Measurements from ENCODE around the gene CDH16.

The CDH16 gene

DNA sequence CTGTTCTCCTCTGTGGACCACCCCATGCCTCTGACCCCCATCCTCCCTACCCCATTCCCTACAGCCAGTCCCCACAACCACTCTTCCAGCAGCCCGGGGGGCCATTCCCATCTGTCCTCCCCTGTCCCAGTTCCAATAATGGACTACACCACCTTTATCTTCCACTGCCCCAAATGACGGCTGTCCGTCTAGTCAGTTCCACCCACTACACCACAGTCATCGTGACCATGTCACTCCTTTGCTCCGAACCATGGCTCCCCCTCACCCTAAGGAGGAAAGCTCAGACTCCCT is 23.1 kb downstream of the CDH16 start:
- no peak for DNase-seq

DNA sequence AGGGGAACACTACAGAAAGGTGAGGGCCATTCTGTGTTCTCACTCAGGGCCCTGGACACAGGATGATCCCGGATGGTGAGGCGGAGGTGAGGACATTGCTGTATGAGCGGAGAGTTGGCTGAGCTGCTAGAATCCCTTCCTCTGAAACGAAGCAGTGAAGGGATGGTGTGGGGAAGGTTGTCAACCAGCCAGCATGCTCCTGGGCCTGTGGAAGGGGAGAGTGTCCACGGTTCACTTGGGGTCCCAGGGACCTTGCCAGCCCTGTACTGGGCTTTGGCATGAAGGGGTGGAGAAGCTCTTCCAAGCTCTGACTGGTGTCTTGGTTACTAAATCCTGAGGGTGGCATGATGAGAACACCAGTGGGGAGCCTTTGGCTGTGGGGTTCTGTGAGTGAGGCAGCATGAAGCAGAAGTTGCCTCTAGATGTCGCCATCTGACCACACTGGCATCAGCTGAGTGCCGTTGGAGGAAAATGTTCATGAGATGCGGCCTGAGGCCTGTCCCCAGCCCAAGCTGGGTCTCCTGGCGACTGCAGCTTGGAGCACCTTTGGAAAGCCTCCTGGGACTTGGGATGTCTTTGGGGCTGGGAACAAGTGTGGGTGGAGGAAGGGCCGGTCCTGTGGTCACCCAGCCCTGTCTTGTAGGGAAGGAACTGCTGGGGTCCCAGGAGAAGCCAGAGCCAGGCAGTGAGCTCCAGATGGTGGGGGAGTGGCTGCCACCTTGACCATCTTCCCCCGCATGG is 23.6 kb downstream of the CDH16 start:
- DNase-seq, result no peak

DNA sequence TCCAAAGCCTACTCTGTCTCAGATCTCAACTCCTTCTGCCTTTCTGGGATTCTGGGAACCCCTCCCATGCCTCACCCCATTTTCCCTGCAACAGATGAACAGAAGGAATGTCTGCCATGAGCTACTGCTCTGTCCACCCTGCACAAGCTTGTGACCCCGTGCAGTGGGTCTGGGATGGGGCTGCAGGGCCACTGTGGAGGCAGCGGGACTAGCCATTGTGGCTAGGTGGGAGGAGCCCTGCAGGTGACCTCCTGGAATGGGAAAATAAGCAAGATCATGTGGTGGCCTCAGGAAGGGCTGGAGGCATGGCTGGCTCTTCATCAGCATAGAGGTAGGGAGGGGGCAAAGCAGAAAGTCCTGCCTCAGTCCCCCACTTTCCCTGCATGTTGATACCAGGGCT is 24.6 kb downstream of the CDH16 start:
- no peak for DNase-seq

DNA sequence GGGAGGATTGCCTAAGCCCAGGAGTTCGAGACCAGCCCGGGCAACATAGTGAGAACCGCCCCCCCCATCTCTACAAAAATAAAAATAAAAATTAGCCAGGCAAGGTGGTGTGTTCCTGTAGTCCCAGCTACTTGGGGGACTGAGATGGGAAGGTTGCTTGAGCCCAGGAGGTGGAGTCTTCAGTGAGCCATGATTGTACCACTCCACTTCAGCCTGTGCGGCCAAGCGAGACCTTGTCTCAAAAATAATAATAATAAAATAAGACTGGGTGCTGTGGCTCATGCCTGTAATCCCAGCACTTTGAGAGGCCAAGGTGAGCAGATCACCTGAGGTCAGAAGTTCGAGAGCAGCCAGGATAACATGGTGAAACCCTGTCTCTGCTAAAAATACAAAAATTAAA is 26.9 kb downstream of the CDH16 start:
- DNase-seq, result no peak

DNA sequence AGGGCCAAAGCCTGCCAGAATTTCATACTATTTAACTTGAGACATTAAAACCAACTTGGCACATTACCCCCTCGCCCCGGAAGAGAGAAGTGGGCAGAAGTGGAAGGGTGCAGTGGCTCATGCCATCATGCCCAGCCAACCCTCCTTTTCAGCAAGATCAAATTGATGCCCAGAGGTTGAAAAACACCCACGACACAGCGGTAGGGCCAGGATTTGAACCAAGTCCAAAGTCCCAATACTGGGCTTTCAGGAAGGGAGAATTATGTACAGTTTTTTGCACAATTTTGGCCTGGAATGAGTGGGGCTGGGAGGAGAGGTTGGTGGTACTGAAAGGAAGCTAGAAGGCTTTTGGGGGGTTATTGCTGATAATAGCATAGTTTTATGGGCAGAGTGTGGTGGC is 27.3 kb downstream of the CDH16 start:
- DNase-seq, result no peak

DNA sequence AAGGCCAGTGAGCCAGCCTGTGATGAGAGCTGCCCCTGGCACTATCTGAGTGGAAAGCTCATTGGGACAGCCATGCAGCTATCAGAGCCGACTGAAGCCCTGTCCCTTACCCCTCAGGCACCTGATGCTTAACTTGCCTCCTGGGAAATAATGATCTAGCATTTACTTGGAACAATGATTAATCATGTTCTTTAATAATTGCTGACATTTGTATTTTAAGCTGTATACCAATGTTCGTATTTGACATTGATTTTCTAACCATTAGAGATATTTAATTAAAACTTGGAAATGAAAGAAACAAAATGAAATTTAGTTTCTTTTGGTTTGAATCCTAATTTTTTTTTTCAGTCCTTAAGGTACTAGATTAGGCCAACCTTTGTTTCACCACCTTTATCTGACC is 27.9 kb downstream of the CDH16 start:
- DNase-seq, result no peak

DNA sequence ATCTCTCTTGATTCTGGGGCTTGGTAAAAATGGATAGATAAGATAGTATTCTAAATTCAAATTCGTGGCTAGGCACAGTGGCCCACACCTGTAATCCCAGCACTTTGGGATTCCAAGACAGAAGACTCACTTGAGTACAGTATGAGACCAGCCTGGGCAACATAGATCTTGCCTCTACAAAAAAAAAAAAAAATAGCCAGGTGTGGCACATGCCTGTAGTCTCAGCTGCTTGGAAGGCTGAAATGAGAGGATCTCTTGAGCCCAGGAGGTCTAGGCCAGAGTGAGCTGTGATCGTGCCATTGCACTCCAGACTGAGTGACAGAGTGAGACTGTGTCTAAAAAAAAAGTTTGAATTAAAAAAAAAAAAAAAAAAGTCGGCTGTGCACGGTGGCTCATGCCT is 29.1 kb downstream of the CDH16 start:
- no peak for DNase-seq

DNA sequence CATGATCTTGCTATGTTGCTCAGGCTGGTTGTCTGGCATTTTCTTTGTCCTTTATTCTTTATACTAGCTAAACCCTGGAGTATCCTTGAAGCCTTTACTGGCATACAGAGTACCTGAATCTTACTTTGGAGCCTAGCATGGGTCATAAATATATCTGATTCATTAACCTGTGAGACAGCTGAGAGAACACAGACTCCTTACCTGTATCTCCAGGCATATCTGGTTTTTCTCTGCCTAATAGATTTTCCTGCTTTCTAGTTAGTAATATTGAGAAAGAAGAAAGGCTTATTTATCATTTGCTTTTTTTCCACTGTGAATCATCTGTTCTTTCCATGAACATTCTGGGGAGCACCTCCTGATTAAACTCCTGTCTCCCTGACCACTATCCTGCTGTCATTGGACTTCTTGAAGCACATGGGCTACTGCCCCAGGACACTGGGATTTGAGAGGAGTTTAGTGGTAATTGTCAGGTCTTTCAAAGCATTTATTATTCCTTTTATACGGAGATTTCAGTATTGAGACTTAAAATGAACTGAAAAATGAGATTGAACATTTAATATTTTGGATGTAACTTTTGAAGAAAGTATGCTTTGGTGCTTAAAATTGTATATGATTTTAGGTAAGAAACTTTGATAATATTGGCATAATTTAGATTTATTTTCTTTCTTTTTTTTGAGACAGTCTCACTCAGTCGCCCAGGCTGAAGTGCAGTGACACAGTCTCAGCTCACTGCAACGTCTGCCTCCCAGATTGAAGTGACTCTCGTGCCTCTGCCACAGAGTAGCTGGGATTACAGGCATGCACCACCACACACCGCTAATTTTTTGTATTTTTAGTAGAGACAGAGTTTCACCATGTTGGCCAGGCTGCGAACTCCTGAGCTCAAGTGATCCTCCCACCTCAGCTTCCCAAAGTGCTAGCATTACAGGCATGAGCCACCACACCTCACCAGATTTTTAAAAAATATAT is 29.8 kb downstream of the CDH16 start:
- no peak for DNase-seq

DNA sequence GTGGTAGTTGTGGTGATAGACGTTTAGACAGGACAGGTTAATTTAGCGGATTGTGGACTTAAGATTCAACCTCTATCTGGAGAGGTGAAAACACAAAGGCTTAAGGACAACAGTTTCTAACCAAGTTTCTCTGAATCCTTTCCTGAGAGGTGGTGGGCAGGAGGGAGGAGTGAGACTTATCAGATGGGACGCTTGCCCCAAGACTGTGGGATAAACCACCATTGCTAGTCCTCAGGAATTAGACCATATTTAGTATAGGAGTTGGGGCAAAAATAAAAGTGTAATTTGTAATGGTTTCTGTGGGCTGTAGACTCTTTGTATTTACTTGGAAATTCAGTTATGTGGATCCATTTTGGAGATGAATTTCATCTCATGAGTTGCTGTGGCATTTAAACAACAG is 31.8 kb downstream of the CDH16 start:
- DNase-seq, result no peak

DNA sequence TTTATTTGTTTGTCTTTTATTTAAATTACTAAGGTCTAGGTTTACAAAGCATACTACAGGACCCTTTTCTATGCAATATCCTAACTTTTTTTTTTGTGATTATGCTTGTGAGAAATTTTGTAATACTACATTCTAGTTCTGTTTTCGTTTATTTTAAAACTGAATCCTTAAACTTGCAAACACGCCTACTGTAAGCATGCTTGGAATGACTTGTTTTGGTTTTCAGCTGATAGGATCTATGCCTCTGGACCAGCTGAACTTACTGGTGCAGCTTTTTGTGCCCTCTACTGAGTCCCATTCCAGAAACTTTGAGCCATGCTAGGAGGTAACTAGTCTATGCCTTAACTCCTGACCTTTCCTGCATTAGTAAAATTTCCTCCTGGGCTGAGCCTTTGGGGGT is 32.4 kb downstream of the CDH16 start:
- no peak for DNase-seq

DNA sequence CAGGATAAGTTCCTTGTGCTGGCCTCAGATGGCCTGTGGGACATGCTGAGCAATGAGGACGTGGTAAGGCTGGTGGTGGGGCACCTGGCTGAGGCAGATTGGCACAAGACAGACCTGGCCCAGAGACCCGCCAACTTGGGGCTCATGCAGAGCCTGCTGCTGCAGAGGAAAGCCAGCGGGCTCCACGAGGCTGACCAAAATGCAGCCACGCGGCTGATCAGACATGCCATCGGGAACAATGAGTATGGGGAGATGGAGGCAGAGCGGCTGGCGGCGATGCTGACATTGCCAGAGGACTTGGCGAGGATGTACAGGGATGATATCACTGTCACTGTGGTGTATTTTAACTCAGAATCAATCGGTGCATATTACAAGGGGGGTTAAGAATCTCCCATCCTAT is 33.2 kb downstream of the CDH16 start:
- no peak for DNase-seq

DNA sequence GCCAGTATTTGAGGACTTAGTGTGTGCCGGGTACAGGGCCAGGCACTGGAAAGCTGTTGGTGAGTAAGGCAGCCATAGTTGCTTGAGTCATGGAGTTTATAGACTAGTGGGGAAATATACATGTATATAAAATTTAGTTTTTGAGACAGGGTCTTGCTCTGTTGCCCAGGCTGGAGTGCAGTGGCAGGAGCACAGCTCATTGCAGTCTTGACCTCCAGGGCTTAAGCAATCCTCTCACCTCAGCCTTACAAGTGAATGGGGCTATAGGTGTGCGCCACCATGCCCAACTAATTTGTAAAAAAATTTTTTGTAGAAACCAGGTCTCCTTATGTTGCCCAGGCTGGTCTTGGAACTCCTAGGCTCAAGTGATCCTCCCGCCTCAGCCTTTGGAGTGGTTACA is 36.0 kb downstream of the CDH16 start:
- DNase-seq, result no peak

DNA sequence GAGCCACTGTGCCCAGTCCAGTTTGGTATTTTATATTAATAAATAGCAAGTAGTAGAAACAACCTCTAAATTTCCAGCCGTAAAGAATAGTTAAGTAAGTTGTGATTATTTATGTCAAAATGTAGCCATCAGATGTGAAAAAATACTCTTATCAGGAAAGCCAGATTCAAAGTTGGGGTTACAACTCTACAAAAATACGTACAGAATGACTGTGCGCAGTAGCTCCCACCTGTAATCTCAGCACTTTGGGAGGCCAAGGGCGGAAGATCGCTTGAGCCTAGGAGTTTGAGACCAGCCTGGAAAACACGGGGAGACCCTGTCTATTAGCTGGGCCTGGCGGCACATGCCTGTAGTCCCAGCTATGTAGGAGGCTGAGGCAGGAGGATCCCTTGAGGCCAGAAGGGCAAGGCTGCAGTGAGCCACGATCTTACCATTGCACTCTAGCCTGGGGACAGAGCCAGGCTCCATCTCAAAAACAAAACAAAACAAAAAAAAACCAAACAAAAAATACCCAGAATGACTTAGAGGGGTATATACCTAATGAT is 36.6 kb downstream of the CDH16 start:
- DNase-seq, result no peak

DNA sequence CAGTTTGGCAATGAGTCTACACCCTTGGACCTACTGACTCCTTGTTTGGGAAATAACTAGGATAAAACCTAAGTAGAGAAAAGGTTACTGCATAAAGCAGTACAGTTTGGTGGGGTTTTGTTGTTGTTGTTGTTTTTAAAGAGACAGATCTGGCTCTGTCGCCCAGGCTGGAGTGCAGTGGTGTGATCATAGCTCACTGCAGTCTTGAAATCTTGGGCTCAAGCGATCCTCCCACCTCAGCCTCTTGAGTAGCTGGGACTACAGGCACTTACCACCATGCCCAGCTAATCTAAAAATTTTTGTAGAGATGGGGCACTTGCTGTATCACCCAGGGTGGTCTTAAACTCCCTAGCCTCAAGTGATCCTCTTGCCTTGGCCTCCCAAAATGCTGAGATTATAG is 37.1 kb downstream of the CDH16 start:
- DNase-seq, result no peak

DNA sequence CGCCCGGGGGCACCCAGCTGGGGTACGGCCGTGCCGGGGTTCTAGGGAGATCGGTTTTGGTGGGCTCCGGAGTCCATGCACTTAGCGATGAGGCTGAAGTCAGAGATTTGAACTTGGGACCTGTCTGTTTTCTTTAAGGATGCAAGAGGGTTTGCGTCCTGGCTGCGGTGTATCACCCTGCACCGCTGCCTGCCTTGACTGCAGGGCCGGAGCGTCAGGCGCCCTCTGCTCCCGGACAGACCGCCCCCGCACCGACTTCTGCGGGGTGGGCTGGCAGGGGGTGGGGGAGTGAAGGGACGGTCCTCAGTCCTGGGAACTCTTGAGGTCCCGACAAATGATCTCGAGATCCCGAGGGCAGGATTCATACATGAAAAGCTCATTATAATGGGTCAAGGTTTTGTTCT is 37.7 kb downstream of the CDH16 start:
- DNase-seq, result no peak

DNA sequence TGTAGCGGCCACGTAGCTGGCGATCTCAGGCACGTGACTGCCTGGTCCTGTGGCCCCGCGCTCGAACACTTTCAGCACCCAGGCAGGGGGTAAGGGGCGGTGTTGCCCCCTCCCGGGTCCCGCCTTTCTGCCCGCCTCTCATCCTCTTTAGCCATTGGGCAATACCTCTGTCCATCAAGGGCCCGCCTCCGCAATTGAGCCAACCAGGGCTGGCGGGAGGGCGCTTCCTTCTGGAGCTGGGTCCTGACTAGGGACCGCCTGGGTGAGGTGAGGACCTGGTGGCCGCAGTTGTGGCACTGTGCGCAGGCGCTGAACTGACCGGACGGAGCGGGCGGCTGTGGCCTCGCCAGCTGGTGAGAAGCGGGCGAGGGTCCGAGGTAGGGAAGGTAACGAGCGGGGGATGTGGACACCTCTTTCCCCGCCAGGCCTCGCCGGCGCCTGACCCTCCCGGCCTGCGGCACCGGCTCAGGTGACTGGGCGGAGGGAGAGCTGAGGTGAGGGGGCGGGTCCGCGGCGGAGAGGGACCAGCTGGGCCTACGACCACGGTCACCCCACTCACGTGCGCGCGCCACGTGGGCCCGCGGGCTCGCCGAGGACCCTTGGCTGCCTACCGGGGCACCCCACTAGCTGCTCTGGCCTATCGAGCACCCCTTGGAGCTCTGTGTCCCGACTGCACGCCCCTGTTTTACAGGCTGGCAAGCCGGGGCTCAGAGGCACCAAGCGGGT is 38.2 kb downstream of the CDH16 start, which contains the start of gene PDP2:
PDP2 (plus strand) TSS at position 228 of the 726 bp plus-strand sequence. CDS start 3,770 bp downstream, outside the sequence.
- peak; percentile 46 to 86 for DNase-seq

DNA sequence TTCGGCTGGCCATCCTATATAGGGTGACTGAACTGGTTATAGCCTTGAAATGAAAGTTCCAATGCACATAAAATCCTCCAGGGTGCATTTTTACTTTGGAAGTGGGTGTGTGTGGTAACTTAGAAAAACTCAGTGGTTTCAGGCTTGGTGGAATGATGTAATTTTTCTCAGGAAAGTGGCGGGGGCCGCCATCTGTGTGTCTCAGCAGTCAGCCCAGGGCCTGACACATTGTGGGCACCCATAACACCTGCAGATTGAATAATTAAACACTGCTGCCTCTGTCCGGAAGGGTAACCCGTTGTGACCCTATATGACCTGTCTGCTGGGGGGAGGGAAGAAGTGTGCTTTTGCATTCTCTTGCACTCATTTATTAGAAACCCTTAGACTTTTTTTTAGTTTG is 40.6 kb downstream of the CDH16 start:
- DNase-seq, result no peak

DNA sequence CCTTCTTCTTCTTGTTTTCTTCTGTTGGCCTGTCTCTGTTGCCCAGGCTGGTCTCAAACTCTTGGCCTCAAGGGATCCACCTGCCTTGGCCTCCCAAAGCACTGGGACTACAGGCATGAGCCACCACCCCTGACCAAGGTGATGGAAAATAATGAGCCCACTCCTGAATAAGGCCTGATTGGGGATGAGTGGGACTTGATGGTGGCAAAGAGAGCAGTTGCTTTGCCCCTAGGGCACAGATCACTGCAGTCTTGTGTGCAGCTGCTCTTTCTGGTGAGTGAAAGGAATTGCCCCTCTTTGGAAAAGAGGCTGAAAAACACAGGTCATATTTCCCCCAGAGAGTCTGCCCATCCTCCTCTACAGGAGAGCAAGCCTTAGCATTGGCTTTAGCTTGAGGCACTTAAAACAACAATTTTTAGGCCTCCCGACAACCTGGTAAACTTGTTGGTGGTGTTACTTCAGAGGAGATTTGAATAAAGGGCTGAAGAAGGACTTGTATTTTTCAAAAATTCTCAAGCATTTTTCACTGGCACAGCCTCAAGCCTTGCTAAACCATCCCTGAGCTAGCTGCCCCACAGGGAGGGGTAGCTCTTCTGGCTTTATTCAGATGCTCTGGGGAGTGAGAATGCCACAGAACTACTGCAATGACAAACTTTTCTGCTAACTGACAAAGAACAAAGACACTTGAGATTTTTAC is 44.5 kb downstream of the CDH16 start:
- no peak for DNase-seq

DNA sequence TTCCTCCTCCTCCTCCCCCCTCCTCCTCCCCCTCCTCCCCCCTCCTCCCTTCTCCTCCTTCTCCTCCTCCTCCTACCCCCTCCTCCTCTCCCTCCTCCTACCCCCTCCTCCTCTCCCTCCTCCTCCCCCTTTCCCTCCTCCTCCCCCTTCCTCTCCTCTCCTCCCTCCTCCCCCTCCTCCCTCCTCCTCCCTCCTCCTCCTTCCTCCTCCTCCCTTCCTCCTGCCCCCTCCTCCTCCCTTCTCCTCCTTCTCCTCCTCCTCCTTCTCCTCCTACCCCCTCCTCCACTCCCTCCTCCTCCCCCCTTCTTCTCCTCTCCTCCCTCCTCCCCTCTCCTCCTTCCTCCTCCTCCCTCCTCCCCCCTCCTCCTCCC is 45.0 kb downstream of the CDH16 start:
- no peak for DNase-seq

DNA sequence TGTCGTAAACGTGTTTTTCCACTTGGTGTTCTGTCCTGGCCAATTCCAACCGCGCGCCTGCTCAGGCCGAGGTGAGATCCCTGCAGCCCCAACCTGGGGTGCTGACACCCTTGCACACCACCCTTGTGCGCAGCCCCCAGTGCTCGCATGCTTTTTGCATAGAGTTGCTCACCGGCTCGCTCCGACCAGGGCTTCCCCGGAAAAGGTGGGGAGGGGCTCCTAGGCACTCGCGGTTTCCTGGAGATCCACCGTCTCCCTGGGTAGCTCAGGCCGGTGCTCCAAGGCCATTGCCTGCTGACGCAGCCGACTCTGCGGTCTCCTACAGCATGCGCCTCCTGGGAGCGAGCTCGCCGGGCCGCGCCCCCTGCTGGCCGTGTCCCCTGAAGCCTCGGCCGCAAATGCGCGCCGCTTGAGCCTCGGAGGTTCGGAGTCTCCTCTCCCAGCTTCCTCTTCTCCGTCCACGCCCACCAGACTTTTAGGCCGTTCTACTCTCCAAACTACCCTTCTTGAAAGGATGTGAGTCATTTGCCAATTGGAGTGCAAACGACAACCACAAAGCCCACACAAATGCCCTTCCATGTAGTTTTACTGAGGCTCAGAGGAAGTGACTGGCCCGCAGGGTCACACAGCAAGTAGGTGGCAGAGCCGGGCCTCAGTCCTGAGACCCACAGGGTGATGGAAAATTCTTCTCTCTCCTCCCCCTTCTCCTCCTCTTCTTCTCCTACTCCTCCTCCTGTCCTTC is 45.6 kb downstream of the CDH16 start:
- DNase-seq, result peak; percentile 9 to 13

DNA sequence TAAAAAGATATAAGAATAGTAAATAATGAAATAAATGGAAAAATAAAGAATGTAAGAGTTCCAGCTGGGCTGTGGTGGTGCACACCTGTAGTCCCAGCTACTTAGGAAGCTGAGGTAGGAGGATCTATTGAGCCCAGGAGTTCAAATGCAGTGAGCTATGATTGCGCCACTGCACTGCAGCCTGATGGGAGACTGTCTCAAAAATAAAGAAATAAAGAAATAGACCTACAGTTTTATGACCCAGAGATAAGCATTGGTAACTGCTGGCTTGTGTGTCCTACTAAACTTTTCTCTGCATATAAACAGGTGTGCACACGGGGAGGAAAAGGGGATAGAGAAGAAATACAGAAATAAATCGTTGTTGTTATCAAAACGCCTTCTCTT is 46.1 kb downstream of the CDH16 start:
- DNase-seq, result no peak

DNA sequence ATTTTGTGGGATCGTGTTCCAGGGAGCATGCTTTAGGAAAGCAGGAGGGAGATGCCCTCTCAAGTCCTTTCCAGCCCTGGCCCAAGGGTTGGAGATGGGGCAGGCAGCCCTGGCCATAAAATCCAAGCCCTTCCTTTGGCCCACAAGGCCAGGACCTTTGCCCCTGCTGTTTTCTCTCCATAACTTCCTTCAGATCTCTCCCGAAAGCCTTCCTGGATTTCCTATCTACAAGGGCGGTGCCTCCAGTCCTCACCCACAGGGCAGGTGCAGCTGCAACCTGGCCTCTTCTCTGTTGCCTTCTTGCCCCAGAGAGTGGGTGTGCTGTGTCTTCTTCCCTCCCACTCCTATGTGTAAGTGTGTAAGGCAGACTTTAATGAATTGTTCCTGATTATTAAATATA is 46.8 kb downstream of the CDH16 start:
- no peak for DNase-seq
